CD4-positive, alpha-beta T cell (primary cell): ENCODE results near the gene PRIMA1. TPM values are rescaled to one million over a fixed set of nuclear protein-coding genes. Genes with fewer than 3 reads are reported as not detected.

Source experiments
- ATAC-seq: fragments of 200-7000 bp; cut with Tn5 transposase; one replicate; pipeline ENCODE4 v1.10.0; 2022; ENCODE audit warnings: mild to moderate bottlenecking; ENCODE audit not compliant: poor library complexity
- CTCF ChIA-PET: fragments of 350-600 bp; sonication (Branson Sonifier 250); formaldehyde crosslinking; loops from one replicate; lab custom pipeline; 2021; ENCODE audit warnings: antibody characterized with exemption, inconsistent platforms; lab: Charles Lee
- POLR2A ChIA-PET: fragments of 350-600 bp; sonication (Branson Sonifier 250); formaldehyde crosslinking; loops from one replicate; lab custom pipeline; 2021; ENCODE audit warnings: antibody characterized with exemption, inconsistent platforms; lab: Charles Lee
- DNase-seq, 14 experiments: peaks; one replicate each; pipeline ENCODE4 v3.0.0-alpha.2; 2013 to 2020; ENCODE audit warnings: mixed read lengths in 2 of 14
- H3K27ac ChIP-seq, 2 donors: one replicate each; pipeline versions ENCODE4 v1.5.1 to v1.7.0; 2013; ENCODE audit warnings: low read length in 2 of 2, low read depth in 1 of 2, mild to moderate bottlenecking in 1 of 2
- H3K27me3 ChIP-seq, 2 experiments: 1 replicate in 1 of 2; 2 replicates in 1 of 2; pipeline versions ENCODE4 v1.6.1 to v1.7.0; 2013; ENCODE audit warnings: low read length in 2 of 2, control low read depth in 1 of 2, mild to moderate bottlenecking in 1 of 2, moderate library complexity in 1 of 2; ENCODE audit not compliant: insufficient read depth in 2 of 2, control insufficient read depth in 1 of 2
- H3K36me3 ChIP-seq: one replicate; pipeline ENCODE4 v1.6.1; 2013; ENCODE audit warnings: low read length, control low read depth; ENCODE audit not compliant: insufficient read depth
- H3K4me1 ChIP-seq: one replicate; pipeline ENCODE4 v1.6.1; 2013; ENCODE audit warnings: low read length, control low read depth; ENCODE audit not compliant: insufficient read depth
- H3K4me3 ChIP-seq: one replicate; pipeline ENCODE4 v1.5.1; 2013; ENCODE audit warnings: mild to moderate bottlenecking, low read length, moderate library complexity
- H3K9me3 ChIP-seq, 2 experiments: 1 replicate in 1 of 2; 2 replicates in 1 of 2; pipeline versions ENCODE4 v1.6.1 to v1.7.0; 2013; ENCODE audit warnings: low read length in 2 of 2, mild to moderate bottlenecking in 2 of 2, control low read depth in 1 of 2, moderate library complexity in 1 of 2; ENCODE audit not compliant: control insufficient read depth in 1 of 2, insufficient read depth in 1 of 2
- H3K27ac Mint-ChIP-seq: one replicate; pipeline ENCODE4 v1.8.0; 2020; ENCODE audit warnings: mixed read lengths
- H3K27me3 Mint-ChIP-seq: one replicate; pipeline ENCODE4 v1.8.0; 2021; ENCODE audit warnings: mixed read lengths
- H3K36me3 Mint-ChIP-seq: one replicate; pipeline ENCODE4 v1.8.0; 2021; ENCODE audit warnings: low read depth, mixed read lengths
- H3K4me1 Mint-ChIP-seq: one replicate; pipeline ENCODE4 v1.8.0; 2021; ENCODE audit warnings: low read depth, mixed read lengths
- H3K4me3 Mint-ChIP-seq: one replicate; pipeline ENCODE4 v1.8.0; 2020; ENCODE audit warnings: mild to moderate bottlenecking, mixed read lengths
- H3K9me3 Mint-ChIP-seq: one replicate; pipeline ENCODE4 v1.8.0; 2020; ENCODE audit warnings: mixed read lengths
- CTCF ChIP-seq: fragments of 200-600 bp; IDR thresholded peaks from one replicate; pipeline ENCODE4 v1.8.0; 2022; ENCODE audit warnings: antibody characterized with exemption, mild to moderate bottlenecking
- intact Hi-C, 2 experiments: fragments of 100-400 bp; cut with DNase I in 1 of 2; cut with micrococcal nuclease in 1 of 2; formaldehyde crosslinking; loops; one replicate each; pipeline versions ENCODE4 v1.15.1 to v1.9.0; 2023 to 2025; cut with DNase I, micrococcal nuclease
- total RNA-seq, 174 experiments: library from RNA in 2 of 174; stranded (reverse) in 2 of 174; gene quantifications; one replicate each; pipeline ENCODE4 v1.2.3 and lab custom pipeline; 2021 to 2026

Gene PRIMA1
- total RNA-seq, 2 experiments from 2014 or later = not detected

DNA sequence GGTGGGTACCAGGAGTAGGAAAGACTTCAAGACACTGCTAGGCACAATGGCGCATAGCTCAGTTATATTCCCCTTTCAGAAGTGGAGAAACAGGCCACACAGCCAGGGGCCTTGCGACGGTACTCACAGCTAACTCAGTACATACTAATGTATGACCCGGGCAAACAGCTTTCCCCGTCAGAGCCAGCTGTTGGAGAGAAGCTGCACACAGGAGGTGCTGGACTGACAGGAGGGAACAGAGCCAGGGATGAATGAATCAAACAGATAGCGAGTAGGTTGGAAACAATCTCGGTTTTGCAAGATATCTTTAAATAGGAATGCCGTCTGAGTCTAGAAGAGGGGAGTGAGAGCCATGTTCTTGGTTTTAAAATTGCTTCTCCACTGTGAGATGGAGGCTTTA lies 45.5 kb downstream of the PRIMA1 start:
- Mint-ChIP-seq H3K9me3 (no peaks in the 10 kb centered on the region), H3K36me3 (no peaks in the 10 kb centered on the region), H3K4me1 (no peaks in the 10 kb centered on the region), H3K4me3 (no peak overlapping the region), H3K27me3 (peaks cover 25% of the 10 kb centered on the region), H3K27ac (no peak overlapping the region)
- DNase-seq (no peak), ATAC-seq (no peak)
- H3K4me3 ChIP-seq = no peak overlapping the region
- POLR2A ChIA-PET = no interaction called here
- CTCF ChIA-PET = no interaction called here
- peaks cover 0 to 4% of the 10 kb centered on the region in 2 experiments for H3K27me3 ChIP-seq
- no peak for TF ChIP-seq CTCF
- intact Hi-C loops = no loop called here
- no peak overlapping the region for H3K27ac ChIP-seq
- H3K4me1 ChIP-seq = no peaks in the 10 kb centered on the region
- no peaks in the 10 kb centered on the region for H3K36me3 ChIP-seq
- peaks cover 0 to 3% of the 10 kb centered on the region in 2 experiments for H3K9me3 ChIP-seq

DNA sequence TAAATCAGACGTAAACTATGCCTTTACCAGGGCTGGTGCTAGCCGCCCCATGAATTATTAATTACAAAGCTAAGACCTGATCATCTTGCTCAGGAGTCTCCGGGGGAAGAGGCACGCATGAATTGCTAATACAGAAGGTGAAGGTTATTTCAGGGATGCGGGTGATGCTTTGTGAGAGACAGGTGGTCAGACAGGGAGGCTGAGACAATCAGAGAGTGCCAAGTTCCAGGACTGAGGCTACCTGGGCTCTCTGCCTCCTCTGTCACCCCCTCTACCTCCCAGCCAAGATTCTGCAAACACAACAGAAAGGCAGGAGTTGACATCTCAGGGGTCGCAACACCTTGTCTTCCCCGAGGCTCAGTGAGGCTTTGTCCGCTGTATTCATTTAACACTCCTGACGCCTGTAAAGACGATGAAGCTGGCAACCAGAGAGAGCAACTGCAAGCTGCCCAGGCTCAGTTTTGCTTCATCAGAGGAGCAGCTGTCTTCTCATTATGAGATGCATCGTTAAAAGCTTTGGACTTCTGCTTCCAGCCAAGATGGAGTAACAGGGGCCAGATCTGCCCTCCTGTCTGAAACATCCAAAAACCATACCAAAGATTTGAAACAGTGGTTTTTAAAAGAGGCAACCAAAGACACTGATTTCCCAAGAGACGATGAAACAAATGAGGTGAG lies 46.6 kb downstream of the PRIMA1 start:
- H3K36me3 ChIP-seq = no peaks in the 10 kb centered on the region
- H3K9me3 ChIP-seq = peaks cover 0 to 3% of the 10 kb centered on the region in 2 experiments
- peaks cover 0 to 4% of the 10 kb centered on the region in 2 experiments for H3K27me3 ChIP-seq
- Mint-ChIP-seq H3K4me3 (no peak overlapping the region), H3K9me3 (no peaks in the 10 kb centered on the region), H3K36me3 (no peaks in the 10 kb centered on the region), H3K4me1 (no peaks in the 10 kb centered on the region), H3K27ac (no peak overlapping the region), H3K27me3 (peaks cover 25% of the 10 kb centered on the region)
- CTCF ChIA-PET = no interaction called here
- DNase-seq = no peak
- TF ChIP-seq CTCF = no peak
- no peaks in the 10 kb centered on the region for H3K4me1 ChIP-seq
- no peak overlapping the region for H3K27ac ChIP-seq
- no peak for ATAC-seq
- no peak overlapping the region for H3K4me3 ChIP-seq
- POLR2A ChIA-PET = no interaction called here
- intact Hi-C loops = no loop called here

DNA sequence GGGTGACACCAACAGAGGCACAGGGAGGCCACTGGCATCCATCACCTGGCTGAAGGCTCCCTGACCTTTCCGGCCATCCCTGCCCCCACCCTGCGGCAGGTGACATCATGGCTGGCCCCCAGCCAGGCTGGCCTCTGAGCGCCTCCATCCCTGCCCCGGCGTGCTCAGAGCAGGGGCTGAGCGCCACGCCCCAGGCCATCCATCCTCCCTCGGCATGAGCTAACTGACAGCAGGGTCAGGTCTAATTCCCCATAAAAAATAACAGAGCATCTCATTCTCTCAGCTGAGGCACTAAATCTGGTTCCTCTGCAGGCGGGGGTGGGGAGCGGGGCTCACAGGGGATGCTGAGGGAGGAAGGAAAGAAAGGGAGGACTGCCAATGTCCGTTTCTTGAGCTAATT lies 50.7 kb downstream of the PRIMA1 start:
- ChIA-PET POLR2A (no interaction called here), CTCF (no interaction called here)
- Mint-ChIP-seq H3K9me3 (no peaks in the 10 kb centered on the region), H3K27me3 (peaks cover 14% of the 10 kb centered on the region), H3K4me3 (no peak overlapping the region), H3K36me3 (no peaks in the 10 kb centered on the region), H3K27ac (no peak overlapping the region), H3K4me1 (no peaks in the 10 kb centered on the region)
- H3K4me1 ChIP-seq = no peaks in the 10 kb centered on the region
- intact Hi-C loops = no loop called here
- no peak for TF ChIP-seq CTCF
- H3K9me3 ChIP-seq = peaks cover 0 to 3% of the 10 kb centered on the region in 2 experiments
- no peaks in the 10 kb centered on the region for H3K36me3 ChIP-seq
- ATAC-seq (no peak), DNase-seq (no peak)
- peaks cover 0 to 4% of the 10 kb centered on the region in 2 experiments for H3K27me3 ChIP-seq
- H3K4me3 ChIP-seq = no peak overlapping the region
- no peak overlapping the region for H3K27ac ChIP-seq
